ENCODE data around the gene ZBED3. TPM values are rescaled to one million over a fixed set of nuclear protein-coding genes. Genes with fewer than 3 reads are reported as not detected.

The ZBED3 gene
- total RNA-seq, 2 donors from 2014 or later: 10.2 to 12.6 TPM

- no peak for TF ChIP-seq CTCF (IDR thresholded peaks at IDR 0.05)
- Histone ChIP-seq H3K4me3 (no peak overlapping the region), H3K9ac (ENCODE audit: low read depth in 2 of 2, low read length in 2 of 2) (no peak overlapping the region), H3K36me3 (no peaks in the 10 kb centered on the region), H3K27me3 (no peaks in the 10 kb centered on the region), H3K9me3 (no peaks in the 10 kb centered on the region), H3K27ac (no peak overlapping the region), H3K4me1 (no peaks in the 10 kb centered on the region)
- DNase-seq: no peak
- intact Hi-C loops (cut with DNase I): no loop called here
Observed at GRCh38 chr5:77024490-77024889, 62.6 kb downstream of the ZBED3 start.

GRCh38 chr5:77022511-77023417, 64.3 kb downstream of the ZBED3 start:
- intact Hi-C loops (cut with DNase I): no loop called here
- H3K27me3 ChIP-seq: no peaks in the 10 kb centered on the region
- H3K4me1 ChIP-seq: no peaks in the 10 kb centered on the region
- no peak overlapping the region for H3K9ac ChIP-seq (ENCODE audit: low read depth in 2 of 2, low read length in 2 of 2)
- no peak overlapping the region for H3K4me3 ChIP-seq
- H3K9me3 ChIP-seq: no peaks in the 10 kb centered on the region
- no peak for TF ChIP-seq CTCF (IDR thresholded peaks at IDR 0.05)
- DNase-seq: no peak
- no peaks in the 10 kb centered on the region for H3K36me3 ChIP-seq
- H3K27ac ChIP-seq: no peak overlapping the region

Other genes starting within 250 kb of the ZBED3 start
- gene S100Z, start 237.3 kb downstream of the ZBED3 start, total RNA-seq: not detected
- gene CRHBP, start 134.2 kb downstream of the ZBED3 start, total RNA-seq: under 1 TPM; 0.40 to 0.61 TPM
- 10 to 100 TPM; 16.9 to 24.6 TPM for gene AGGF1, start 56.9 kb downstream of the ZBED3 start, total RNA-seq
- gene PDE8B, start 123.4 kb upstream of the ZBED3 start, total RNA-seq: 1 to 10 TPM in 1 of 2 donors, under 1 TPM in 1; 0.86 to 1.8 TPM